Measurements from ENCODE around the gene MYO9A.

MYO9A gene

GRCh38 chr15:71809346-71809745 is 308.6 kb downstream of the MYO9A start:
- no peak for DNase-seq (ENCODE audit: low read depth)

GRCh38 chr15:71808311-71809020 is 309.5 kb downstream of the MYO9A start:
- no peak for DNase-seq (ENCODE audit: low read depth)

- no peak for DNase-seq (ENCODE audit: low read depth)
Measured at GRCh38 chr15:71807691-71808091, 310.3 kb downstream of the MYO9A start.

GRCh38 chr15:71807125-71807629 is 310.8 kb downstream of the MYO9A start:
- no peak for DNase-seq (ENCODE audit: low read depth)

- no peak for DNase-seq (ENCODE audit: low read depth)
Measured at GRCh38 chr15:71806452-71806931, 311.5 kb downstream of the MYO9A start.

- DNase-seq (ENCODE audit: low read depth) = no peak
Measured at GRCh38 chr15:71804695-71805470, 313.1 kb downstream of the MYO9A start.

GRCh38 chr15:71804226-71804625 is 313.7 kb downstream of the MYO9A start:
- DNase-seq (ENCODE audit: low read depth) = no peak

- DNase-seq (ENCODE audit: low read depth) = peak; percentile 6
Measured at GRCh38 chr15:71802770-71803169, 315.2 kb downstream of the MYO9A start.

GRCh38 chr15:71801935-71802655 is 315.9 kb downstream of the MYO9A start:
- DNase-seq (ENCODE audit: low read depth) = no peak

- no peak for DNase-seq (ENCODE audit: low read depth)
Measured at GRCh38 chr15:71800835-71801745, 316.9 kb downstream of the MYO9A start.

GRCh38 chr15:71800190-71800589 is 317.8 kb downstream of the MYO9A start:
- no peak for DNase-seq (ENCODE audit: low read depth)

- DNase-seq (ENCODE audit: low read depth) = no peak
Measured at GRCh38 chr15:71798641-71799040, 319.3 kb downstream of the MYO9A start.

GRCh38 chr15:71792521-71792920 is 325.4 kb downstream of the MYO9A start:
- DNase-seq (ENCODE audit: low read depth) = no peak

GRCh38 chr15:71791975-71792374 is 326.0 kb downstream of the MYO9A start:
- DNase-seq (ENCODE audit: low read depth) = no peak

- DNase-seq (ENCODE audit: low read depth) = no peak
Measured at GRCh38 chr15:71790081-71790480, 327.9 kb downstream of the MYO9A start.

- no peak for DNase-seq (ENCODE audit: low read depth)
Measured at GRCh38 chr15:71789616-71790015, 328.3 kb downstream of the MYO9A start.

- no peak for DNase-seq (ENCODE audit: low read depth)
Measured at GRCh38 chr15:71788646-71789579, 329.0 kb downstream of the MYO9A start.

- DNase-seq (ENCODE audit: low read depth) = no peak
Measured at GRCh38 chr15:71786673-71787072, 331.3 kb downstream of the MYO9A start.

- DNase-seq (ENCODE audit: low read depth) = no peak
Measured at GRCh38 chr15:71785996-71786395, 332.0 kb downstream of the MYO9A start.

- DNase-seq (ENCODE audit: low read depth) = peak; percentile 6
Measured at GRCh38 chr15:71784719-71785118, 333.2 kb downstream of the MYO9A start.
